Endothelial cell (in vitro differentiated cells): ENCODE data around the gene KLHL33. TPM values are rescaled to one million over a fixed set of nuclear protein-coding genes. Genes with fewer than 3 reads are reported as not detected.

Source experiments
- DNase-seq: peaks from one replicate; pipeline ENCODE4 v3.0.0; 2021; ENCODE audit warnings: low spot score
- H3K27ac Mint-ChIP-seq: one replicate; pipeline ENCODE4 v1.8.0; 2021; ENCODE audit warnings: mixed read lengths, inconsistent platforms; ENCODE audit not compliant: unreplicated experiment
- H3K27me3 Mint-ChIP-seq: one replicate; pipeline ENCODE4 v1.8.0; 2021; ENCODE audit warnings: mild to moderate bottlenecking, moderate library complexity, mixed read lengths, inconsistent platforms; ENCODE audit not compliant: unreplicated experiment
- H3K36me3 Mint-ChIP-seq: one replicate; pipeline ENCODE4 v1.8.0; 2021; ENCODE audit warnings: mild to moderate bottlenecking, low read depth, mixed read lengths, inconsistent platforms; ENCODE audit not compliant: unreplicated experiment
- H3K4me1 Mint-ChIP-seq: one replicate; pipeline ENCODE4 v1.8.0; 2021; ENCODE audit warnings: mild to moderate bottlenecking, mixed read lengths, inconsistent platforms; ENCODE audit not compliant: unreplicated experiment
- H3K4me3 Mint-ChIP-seq: one replicate; pipeline ENCODE4 v1.8.0; 2021; ENCODE audit warnings: mild to moderate bottlenecking, mixed read lengths, inconsistent platforms; ENCODE audit not compliant: unreplicated experiment
- H3K9me3 Mint-ChIP-seq: one replicate; pipeline ENCODE4 v1.8.0; 2021; ENCODE audit warnings: mixed read lengths, inconsistent platforms; ENCODE audit not compliant: unreplicated experiment
- total RNA-seq: library from RNA; stranded (reverse); fragmentation: NEBNext Ultra II Directional; extraction: Animal tissue kit (Norgen Biotek cat#: 25700); gene quantifications from one replicate; pipeline ENCODE4 v1.2.1, GENCODE V29; 2021; ENCODE audit not compliant: unreplicated experiment
- TF ChIP-seq, protein P1 (sequence below): fragments of 200-600 bp; sonication (generic); IDR thresholded peaks from one replicate; pipeline ENCODE4 v1.5.0; 2021; ENCODE audit warnings: antibody characterized with exemption; ENCODE audit not compliant: unreplicated experiment

KLHL33 gene
- total RNA-seq, 1 donor from 2014 or later, result 0.08 TPM

DNA sequence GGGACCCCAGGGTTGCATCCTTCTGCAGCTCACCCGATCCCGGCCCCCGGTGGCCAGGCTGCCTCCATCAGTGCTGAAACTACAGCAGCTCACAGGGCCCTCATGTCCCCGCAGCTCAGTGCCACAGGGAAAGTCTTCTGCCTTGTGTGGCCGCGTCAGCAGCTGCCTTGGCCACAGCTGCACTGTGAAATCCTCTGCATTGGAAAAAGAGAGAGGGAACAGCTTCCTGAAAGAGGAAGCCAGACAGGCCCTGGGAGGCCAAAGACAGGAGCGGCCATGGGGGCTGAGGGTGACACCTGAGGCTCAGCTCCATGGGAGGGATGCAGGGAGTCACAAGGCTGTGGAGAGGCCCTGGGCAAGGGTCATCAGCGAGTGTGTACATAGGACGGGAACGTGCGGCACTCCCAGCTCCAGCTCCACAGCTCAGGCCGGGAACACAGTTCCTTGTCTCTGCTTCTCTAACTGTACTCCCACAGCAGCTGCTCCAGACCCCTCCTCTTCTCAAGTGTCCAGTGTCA, 59.8 kb downstream of the KLHL33 start:
- peaks cover 7% of the 10 kb centered on the region for H3K27me3 Mint-ChIP-seq
- no peak for DNase-seq
- no peaks in the 10 kb centered on the region for H3K4me1 Mint-ChIP-seq
- no peaks in the 10 kb centered on the region for H3K9me3 Mint-ChIP-seq
- H3K36me3 Mint-ChIP-seq, result peaks cover 76% of the 10 kb centered on the region
- H3K27ac Mint-ChIP-seq, result no peak overlapping the region
- TF ChIP-seq, protein P1, sequence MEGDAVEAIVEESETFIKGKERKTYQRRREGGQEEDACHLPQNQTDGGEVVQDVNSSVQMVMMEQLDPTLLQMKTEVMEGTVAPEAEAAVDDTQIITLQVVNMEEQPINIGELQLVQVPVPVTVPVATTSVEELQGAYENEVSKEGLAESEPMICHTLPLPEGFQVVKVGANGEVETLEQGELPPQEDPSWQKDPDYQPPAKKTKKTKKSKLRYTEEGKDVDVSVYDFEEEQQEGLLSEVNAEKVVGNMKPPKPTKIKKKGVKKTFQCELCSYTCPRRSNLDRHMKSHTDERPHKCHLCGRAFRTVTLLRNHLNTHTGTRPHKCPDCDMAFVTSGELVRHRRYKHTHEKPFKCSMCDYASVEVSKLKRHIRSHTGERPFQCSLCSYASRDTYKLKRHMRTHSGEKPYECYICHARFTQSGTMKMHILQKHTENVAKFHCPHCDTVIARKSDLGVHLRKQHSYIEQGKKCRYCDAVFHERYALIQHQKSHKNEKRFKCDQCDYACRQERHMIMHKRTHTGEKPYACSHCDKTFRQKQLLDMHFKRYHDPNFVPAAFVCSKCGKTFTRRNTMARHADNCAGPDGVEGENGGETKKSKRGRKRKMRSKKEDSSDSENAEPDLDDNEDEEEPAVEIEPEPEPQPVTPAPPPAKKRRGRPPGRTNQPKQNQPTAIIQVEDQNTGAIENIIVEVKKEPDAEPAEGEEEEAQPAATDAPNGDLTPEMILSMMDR, result no peak
- peak overlapping the region; percentile 22 for H3K4me3 Mint-ChIP-seq

Other genes with a start within 250 kb of the KLHL33 start
- gene OR11G2, start 245.3 kb downstream of the KLHL33 start, total RNA-seq, result not detected
- not detected for gene OR11H6, start 212.5 kb downstream of the KLHL33 start, total RNA-seq
- gene OR11H7, start 207.2 kb downstream of the KLHL33 start, total RNA-seq, result not detected
- gene OR11H4, start 196.9 kb downstream of the KLHL33 start, total RNA-seq, result not detected
- gene TTC5, start 130.2 kb downstream of the KLHL33 start, total RNA-seq, result 14.3 TPM
- 91.1 TPM for gene CCNB1IP1, start 102.9 kb downstream of the KLHL33 start, total RNA-seq
- 24.4 TPM for gene PARP2, start 92.5 kb downstream of the KLHL33 start, total RNA-seq
- 44.0 TPM for gene TEP1, start 22.7 kb downstream of the KLHL33 start, total RNA-seq
- 46.1 TPM for gene OSGEP, start 18.6 kb upstream of the KLHL33 start, total RNA-seq
- gene APEX1, start 19.1 kb upstream of the KLHL33 start, total RNA-seq, result 230 TPM
- 36.8 TPM for gene PIP4P1, start 25.3 kb upstream of the KLHL33 start, total RNA-seq
- gene PNP, start 33.2 kb upstream of the KLHL33 start, total RNA-seq, result 322 TPM
- gene RNASE10, start 69.4 kb upstream of the KLHL33 start, total RNA-seq, result 10.7 TPM
- gene RNASE9, start 124.9 kb upstream of the KLHL33 start, total RNA-seq, result not detected
- gene RNASE11, start 151.8 kb upstream of the KLHL33 start, total RNA-seq, result 0.31 TPM
- not detected for gene RNASE12, start 155.2 kb upstream of the KLHL33 start, total RNA-seq
- gene OR6S1, start 205.5 kb upstream of the KLHL33 start, total RNA-seq, result not detected
- 1.0 TPM for gene RNASE4, start 248.4 kb upstream of the KLHL33 start, total RNA-seq